ENCODE results near the gene TMEM236. TPM values are rescaled to one million over a fixed set of nuclear protein-coding genes. Genes with fewer than 3 reads are reported as not detected.

The TMEM236 gene
- polyA plus RNA-seq, 2 donors = 0.01 to 0.08 TPM

DNA sequence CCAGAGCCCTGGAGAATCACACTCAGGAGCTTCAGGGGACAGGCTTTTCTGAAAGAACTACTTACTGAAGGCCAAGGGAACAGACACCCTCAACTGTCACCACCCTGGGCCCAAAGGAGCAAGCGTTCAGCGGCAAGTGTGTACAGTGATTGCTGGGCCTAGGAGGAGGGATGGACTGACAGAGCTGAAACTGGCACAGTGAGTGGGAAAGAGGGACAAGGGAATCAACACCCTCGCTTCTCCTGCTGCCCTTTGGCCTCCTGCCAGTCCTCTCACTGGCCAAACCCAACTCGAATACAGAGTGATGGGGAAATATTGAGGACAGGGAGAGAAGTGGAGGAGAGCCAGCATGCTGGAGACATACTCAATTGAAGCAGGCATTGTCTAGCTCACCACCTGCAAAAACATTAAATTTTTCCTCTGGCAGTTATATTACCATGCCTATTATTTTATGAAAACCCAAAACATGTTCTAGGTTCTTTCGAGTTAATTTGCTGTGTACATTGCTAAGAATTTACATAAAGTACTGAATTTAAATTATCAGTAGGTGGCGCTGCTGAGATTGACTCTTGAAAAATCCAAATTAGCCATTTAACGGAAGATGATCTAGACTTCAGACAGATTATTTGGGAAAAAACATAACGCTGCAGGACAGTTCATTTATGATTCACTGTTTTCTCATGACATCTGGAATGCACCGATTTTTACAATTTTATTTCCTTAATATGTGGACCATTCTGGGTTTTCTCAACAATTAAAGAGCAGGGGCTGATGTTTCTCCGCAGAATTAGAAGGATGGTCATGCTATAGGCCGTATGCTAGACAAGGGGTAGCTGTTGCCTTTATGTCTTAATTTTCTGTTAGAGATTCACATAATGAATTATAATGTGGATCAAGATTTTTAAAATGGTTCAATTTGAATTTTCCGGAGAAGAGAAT lies 14.7 kb upstream of the TMEM236 start:
- no peaks in the 10 kb centered on the region for H3K36me3 ChIP-seq (ENCODE audit: control insufficient read depth in 2 of 2, insufficient read depth in 2 of 2, low read length in 1 of 2)
- WGBS, 2 donors = 46 to 47% methylated on average over 12 of the region's 12 CpGs
- H3K4me1 ChIP-seq (ENCODE audit: control insufficient read depth in 2 of 2, insufficient read depth in 2 of 2, low read length in 1 of 2) = no peaks in the 10 kb centered on the region
- no peak overlapping the region for H3K4me3 ChIP-seq (ENCODE audit: low read depth in 1 of 2, low read length in 2 of 2)
- H3K9me3 ChIP-seq (ENCODE audit: control insufficient read depth in 2 of 2, insufficient read depth in 1 of 2, low read depth in 1 of 2, low read length in 1 of 2) = no peaks in the 10 kb centered on the region
- no peak overlapping the region for H3K27ac ChIP-seq (ENCODE audit: low read depth in 2 of 2, low read length in 1 of 2)
- H3K27me3 ChIP-seq (ENCODE audit: control insufficient read depth in 1 of 2, insufficient read depth in 2 of 2, low read length in 2 of 2) = no peaks in the 10 kb centered on the region

DNA sequence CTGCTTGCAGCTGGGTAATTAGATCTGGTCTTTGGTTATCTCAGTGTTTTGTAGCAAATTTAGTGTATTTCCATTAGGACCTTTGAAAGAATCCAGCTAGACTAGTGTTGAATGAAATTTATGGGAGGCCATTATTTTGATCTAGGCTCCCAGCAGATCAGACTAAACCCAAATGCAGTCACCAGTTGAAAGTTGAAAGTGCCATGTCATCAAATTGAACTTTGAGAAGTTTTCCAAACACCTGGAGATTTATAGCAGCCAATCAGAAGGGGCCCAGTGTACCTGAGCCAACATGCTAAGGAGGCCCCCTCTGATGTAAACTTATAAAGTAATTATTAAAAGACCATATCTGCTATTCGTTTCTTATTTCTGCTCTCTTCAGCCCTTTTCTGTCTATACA lies 11.3 kb upstream of the TMEM236 start:
- Histone ChIP-seq H3K27ac (ENCODE audit: low read depth in 2 of 2, low read length in 1 of 2) (no peak overlapping the region), H3K9me3 (ENCODE audit: control insufficient read depth in 2 of 2, insufficient read depth in 1 of 2, low read depth in 1 of 2, low read length in 1 of 2) (no peaks in the 10 kb centered on the region), H3K4me1 (ENCODE audit: control insufficient read depth in 2 of 2, insufficient read depth in 2 of 2, low read length in 1 of 2) (no peaks in the 10 kb centered on the region), H3K27me3 (ENCODE audit: control insufficient read depth in 1 of 2, insufficient read depth in 2 of 2, low read length in 2 of 2) (no peaks in the 10 kb centered on the region), H3K4me3 (ENCODE audit: low read depth in 1 of 2, low read length in 2 of 2) (no peak overlapping the region), H3K36me3 (ENCODE audit: control insufficient read depth in 2 of 2, insufficient read depth in 2 of 2, low read length in 1 of 2) (no peaks in the 10 kb centered on the region)
- 87 to 91% methylated on average over 1 of the region's 1 CpG for WGBS, 2 donors

DNA sequence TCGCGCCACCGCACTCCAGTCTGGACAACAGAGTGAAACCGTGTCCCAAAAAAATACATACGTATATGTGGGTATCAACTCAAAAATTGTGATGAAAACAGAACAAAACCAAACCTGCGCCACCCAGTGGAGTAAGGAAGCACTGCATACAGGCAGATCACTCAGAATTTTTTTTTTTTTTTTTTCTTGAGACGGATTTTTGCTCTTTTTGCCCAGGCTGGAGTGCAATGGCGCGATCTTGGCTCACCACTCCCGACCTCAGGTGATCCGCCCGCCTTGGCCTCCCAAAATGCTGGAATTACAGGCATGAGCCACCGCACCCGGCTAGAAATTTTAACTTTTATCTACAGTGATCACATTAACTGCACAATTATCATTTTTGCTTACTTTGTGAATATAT lies 9.1 kb upstream of the TMEM236 start:
- 25 to 28% methylated on average over 14 of the region's 14 CpGs for WGBS, 2 donors
- Histone ChIP-seq H3K27me3 (ENCODE audit: control insufficient read depth in 1 of 2, insufficient read depth in 2 of 2, low read length in 2 of 2) (no peaks in the 10 kb centered on the region), H3K36me3 (ENCODE audit: control insufficient read depth in 2 of 2, insufficient read depth in 2 of 2, low read length in 1 of 2) (no peaks in the 10 kb centered on the region), H3K27ac (ENCODE audit: low read depth in 2 of 2, low read length in 1 of 2) (no peak overlapping the region), H3K9me3 (ENCODE audit: control insufficient read depth in 2 of 2, insufficient read depth in 1 of 2, low read depth in 1 of 2, low read length in 1 of 2) (no peaks in the 10 kb centered on the region), H3K4me3 (ENCODE audit: low read depth in 1 of 2, low read length in 2 of 2) (no peak overlapping the region), H3K4me1 (ENCODE audit: control insufficient read depth in 2 of 2, insufficient read depth in 2 of 2, low read length in 1 of 2) (no peaks in the 10 kb centered on the region)

DNA sequence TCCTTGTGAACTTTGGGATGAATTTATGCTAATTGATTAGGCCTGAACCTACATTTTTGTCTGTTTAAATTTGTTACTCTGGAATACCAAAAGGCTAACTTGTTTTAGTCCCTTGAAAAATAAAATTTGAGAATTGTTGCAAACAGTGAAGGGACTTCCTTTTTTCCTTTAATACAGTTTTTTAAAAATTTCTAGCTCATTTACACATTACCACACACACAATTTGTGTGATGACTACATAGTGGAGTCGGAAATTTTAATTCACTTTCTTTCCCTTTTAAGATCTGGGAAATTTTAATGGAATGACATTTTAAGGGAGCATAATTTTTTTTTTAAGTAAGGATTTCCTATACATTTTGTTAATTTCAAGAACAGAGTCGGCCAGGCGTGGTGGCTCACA lies 8.6 kb upstream of the TMEM236 start:
- Histone ChIP-seq H3K4me1 (ENCODE audit: control insufficient read depth in 2 of 2, insufficient read depth in 2 of 2, low read length in 1 of 2) (no peaks in the 10 kb centered on the region), H3K9me3 (ENCODE audit: control insufficient read depth in 2 of 2, insufficient read depth in 1 of 2, low read depth in 1 of 2, low read length in 1 of 2) (no peaks in the 10 kb centered on the region), H3K36me3 (ENCODE audit: control insufficient read depth in 2 of 2, insufficient read depth in 2 of 2, low read length in 1 of 2) (no peaks in the 10 kb centered on the region), H3K4me3 (ENCODE audit: low read depth in 1 of 2, low read length in 2 of 2) (no peak overlapping the region), H3K27me3 (ENCODE audit: control insufficient read depth in 1 of 2, insufficient read depth in 2 of 2, low read length in 2 of 2) (no peaks in the 10 kb centered on the region), H3K27ac (ENCODE audit: low read depth in 2 of 2, low read length in 1 of 2) (no peak overlapping the region)
- WGBS, 2 donors = 95% methylated on average over 3 of the region's 3 CpGs

DNA sequence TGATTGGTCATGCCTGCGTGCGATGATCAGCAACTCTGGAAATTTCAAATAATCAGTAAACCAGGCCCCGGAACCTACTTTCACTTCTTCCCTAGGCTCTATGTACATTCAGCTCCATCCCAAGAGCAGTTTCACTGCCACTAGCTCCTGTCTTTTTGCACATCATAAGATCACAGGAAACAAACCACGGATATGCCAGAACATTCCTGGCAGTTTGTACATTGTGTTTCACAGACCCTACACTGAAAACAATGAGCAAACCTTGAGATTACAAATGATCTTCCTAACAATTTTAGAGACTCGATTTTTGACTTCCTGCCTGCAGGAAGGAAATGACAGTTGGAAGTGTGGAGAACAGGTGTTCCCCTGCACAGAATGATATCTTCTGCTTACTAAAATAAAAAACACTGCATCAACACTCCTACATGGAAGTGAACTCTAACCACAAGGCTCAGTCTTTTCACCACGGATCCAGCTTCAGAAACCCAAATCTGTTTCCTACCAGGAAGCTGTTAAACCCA lies 7.6 kb upstream of the TMEM236 start:
- Histone ChIP-seq H3K4me1 (ENCODE audit: control insufficient read depth in 2 of 2, insufficient read depth in 2 of 2, low read length in 1 of 2) (no peaks in the 10 kb centered on the region), H3K4me3 (ENCODE audit: low read depth in 1 of 2, low read length in 2 of 2) (no peak overlapping the region), H3K27ac (ENCODE audit: low read depth in 2 of 2, low read length in 1 of 2) (no peak overlapping the region), H3K9me3 (ENCODE audit: control insufficient read depth in 2 of 2, insufficient read depth in 1 of 2, low read depth in 1 of 2, low read length in 1 of 2) (no peaks in the 10 kb centered on the region), H3K36me3 (ENCODE audit: control insufficient read depth in 2 of 2, insufficient read depth in 2 of 2, low read length in 1 of 2) (no peaks in the 10 kb centered on the region), H3K27me3 (ENCODE audit: control insufficient read depth in 1 of 2, insufficient read depth in 2 of 2, low read length in 2 of 2) (no peaks in the 10 kb centered on the region)
- 57 to 65% methylated on average over 6 of the region's 6 CpGs for WGBS, 2 donors

DNA sequence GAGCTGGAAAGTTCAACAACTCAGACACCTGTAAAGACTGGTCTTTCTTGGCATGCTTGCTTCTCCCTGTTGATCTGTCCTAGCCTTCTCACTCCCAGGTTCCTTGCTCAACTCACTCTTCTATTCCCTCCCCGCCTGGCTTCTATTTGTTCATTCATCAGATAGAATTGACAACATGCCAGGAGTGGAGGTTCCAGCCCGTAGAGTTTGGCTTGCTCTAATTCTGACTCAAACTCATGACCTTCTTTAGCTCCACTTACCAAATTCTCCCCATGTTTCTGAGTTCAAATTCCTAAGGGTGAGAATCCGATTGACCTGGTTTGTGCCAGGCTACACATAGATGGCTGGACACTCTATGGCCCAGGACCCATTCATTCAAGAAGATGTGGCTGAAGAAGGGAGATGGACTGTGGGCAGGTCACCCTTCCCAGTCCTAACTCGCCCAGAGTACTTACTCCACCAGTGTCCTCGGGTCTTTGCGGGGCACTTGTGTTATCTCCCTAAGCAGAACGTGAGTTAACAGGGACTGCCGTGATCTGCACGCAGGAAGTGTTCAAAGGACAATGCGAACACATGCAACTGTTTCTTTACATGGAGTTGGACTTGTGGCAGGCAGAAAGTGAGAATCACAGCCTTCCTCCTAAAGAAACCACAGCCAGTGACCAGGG lies 4.0 kb upstream of the TMEM236 start:
- no peak overlapping the region for H3K4me3 ChIP-seq (ENCODE audit: low read depth in 1 of 2, low read length in 2 of 2)
- H3K9me3 ChIP-seq (ENCODE audit: control insufficient read depth in 2 of 2, insufficient read depth in 1 of 2, low read depth in 1 of 2, low read length in 1 of 2) = no peaks in the 10 kb centered on the region
- WGBS, 2 donors = 79 to 84% methylated on average over 10 of the region's 10 CpGs
- H3K4me1 ChIP-seq (ENCODE audit: control insufficient read depth in 2 of 2, insufficient read depth in 2 of 2, low read length in 1 of 2) = no peaks in the 10 kb centered on the region
- no peak overlapping the region for H3K27ac ChIP-seq (ENCODE audit: low read depth in 2 of 2, low read length in 1 of 2)
- no peaks in the 10 kb centered on the region for H3K36me3 ChIP-seq (ENCODE audit: control insufficient read depth in 2 of 2, insufficient read depth in 2 of 2, low read length in 1 of 2)
- no peaks in the 10 kb centered on the region for H3K27me3 ChIP-seq (ENCODE audit: control insufficient read depth in 1 of 2, insufficient read depth in 2 of 2, low read length in 2 of 2)

DNA sequence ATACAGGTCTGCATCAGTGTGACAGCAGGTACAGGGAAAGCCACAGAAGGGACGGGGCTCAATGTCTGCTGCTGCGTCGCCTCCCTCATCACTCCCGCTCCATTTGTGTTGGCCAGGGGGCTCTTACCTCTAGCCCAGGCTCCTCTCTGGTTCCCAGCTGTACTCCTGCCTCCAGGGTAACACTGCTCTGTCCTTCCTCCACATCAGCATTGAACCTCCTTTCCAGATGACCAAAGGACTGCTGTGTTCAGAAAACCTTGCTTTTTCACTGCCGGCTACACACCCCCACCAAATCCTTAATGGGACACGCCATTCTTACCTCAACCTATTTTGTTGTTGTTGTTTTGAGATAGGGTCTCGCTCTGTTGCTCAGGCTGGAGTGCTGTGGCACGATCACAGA lies 2.1 kb upstream of the TMEM236 start:
- H3K36me3 ChIP-seq (ENCODE audit: control insufficient read depth in 2 of 2, insufficient read depth in 2 of 2, low read length in 1 of 2) = no peaks in the 10 kb centered on the region
- H3K9me3 ChIP-seq (ENCODE audit: control insufficient read depth in 2 of 2, insufficient read depth in 1 of 2, low read depth in 1 of 2, low read length in 1 of 2) = no peaks in the 10 kb centered on the region
- H3K4me1 ChIP-seq (ENCODE audit: control insufficient read depth in 2 of 2, insufficient read depth in 2 of 2, low read length in 1 of 2) = no peaks in the 10 kb centered on the region
- H3K4me3 ChIP-seq (ENCODE audit: low read depth in 1 of 2, low read length in 2 of 2) = no peak overlapping the region
- H3K27ac ChIP-seq (ENCODE audit: low read depth in 2 of 2, low read length in 1 of 2) = no peak overlapping the region
- WGBS, 2 donors = 93 to 95% methylated on average over 8 of the region's 8 CpGs
- no peaks in the 10 kb centered on the region for H3K27me3 ChIP-seq (ENCODE audit: control insufficient read depth in 1 of 2, insufficient read depth in 2 of 2, low read length in 2 of 2)

DNA sequence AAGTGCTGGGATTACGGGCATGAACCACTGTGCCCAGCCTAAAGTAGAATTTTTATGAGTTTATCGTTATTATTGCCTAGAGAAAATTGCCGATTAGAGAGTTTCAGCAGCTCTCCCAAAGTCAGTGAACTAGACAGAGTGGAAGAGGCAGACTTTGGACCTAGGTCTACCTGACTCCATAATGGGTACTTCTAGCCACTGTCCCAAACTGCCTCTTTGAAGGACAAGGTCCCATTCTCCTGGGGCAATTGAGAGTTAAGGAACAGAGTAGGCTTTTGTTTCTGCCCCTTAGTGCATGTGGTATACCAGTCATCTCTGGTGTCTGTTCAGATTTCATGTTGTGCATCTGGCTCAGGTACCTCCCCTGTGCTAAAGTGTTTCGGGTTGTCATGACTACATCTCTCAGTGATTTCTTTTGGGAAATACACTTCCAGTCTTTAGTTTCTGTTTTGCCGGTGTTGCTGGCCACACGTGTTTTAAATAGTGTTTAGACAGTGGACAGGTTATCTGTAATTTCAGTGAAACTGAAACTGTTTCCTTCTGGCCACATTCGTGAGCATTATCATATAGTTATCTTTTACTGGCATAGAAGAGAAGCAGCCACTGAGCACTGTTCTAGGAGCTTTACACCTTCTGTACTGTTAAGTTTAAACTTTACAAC lies 4.7 kb downstream of the TMEM236 start:
- WGBS, 2 donors = 55 to 57% methylated on average over 7 of the region's 7 CpGs
- Histone ChIP-seq H3K36me3 (ENCODE audit: control insufficient read depth in 2 of 2, insufficient read depth in 2 of 2, low read length in 1 of 2) (no peaks in the 10 kb centered on the region), H3K4me3 (ENCODE audit: low read depth in 1 of 2, low read length in 2 of 2) (no peak overlapping the region), H3K4me1 (ENCODE audit: control insufficient read depth in 2 of 2, insufficient read depth in 2 of 2, low read length in 1 of 2) (no peaks in the 10 kb centered on the region), H3K27ac (ENCODE audit: low read depth in 2 of 2, low read length in 1 of 2) (no peak overlapping the region), H3K9me3 (ENCODE audit: control insufficient read depth in 2 of 2, insufficient read depth in 1 of 2, low read depth in 1 of 2, low read length in 1 of 2) (no peaks in the 10 kb centered on the region), H3K27me3 (ENCODE audit: control insufficient read depth in 1 of 2, insufficient read depth in 2 of 2, low read length in 2 of 2) (no peaks in the 10 kb centered on the region)

DNA sequence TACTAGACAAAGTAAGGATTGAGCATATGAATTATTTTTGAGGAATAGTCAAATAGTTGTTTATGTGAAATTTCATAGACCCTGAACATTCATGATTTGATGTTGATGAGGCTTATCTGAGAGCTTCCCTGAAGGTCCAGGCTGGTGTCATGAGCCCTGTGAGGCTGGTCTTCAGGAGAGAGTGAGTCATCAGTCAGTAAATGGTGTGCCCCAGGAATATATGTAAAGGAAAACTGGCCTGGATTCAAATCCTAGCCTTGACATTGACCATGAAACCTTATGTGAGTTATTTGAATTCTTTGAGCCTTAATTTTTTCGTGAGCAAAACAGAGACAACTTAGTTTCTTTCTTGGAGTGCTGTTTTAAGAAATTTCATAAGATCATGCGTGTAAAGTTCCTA lies 6.2 kb downstream of the TMEM236 start:
- 82 to 85% methylated on average over 2 of the region's 2 CpGs for WGBS, 2 donors
- Histone ChIP-seq H3K36me3 (ENCODE audit: control insufficient read depth in 2 of 2, insufficient read depth in 2 of 2, low read length in 1 of 2) (no peaks in the 10 kb centered on the region), H3K27ac (ENCODE audit: low read depth in 2 of 2, low read length in 1 of 2) (no peak overlapping the region), H3K4me1 (ENCODE audit: control insufficient read depth in 2 of 2, insufficient read depth in 2 of 2, low read length in 1 of 2) (no peaks in the 10 kb centered on the region), H3K4me3 (ENCODE audit: low read depth in 1 of 2, low read length in 2 of 2) (no peak overlapping the region), H3K9me3 (ENCODE audit: control insufficient read depth in 2 of 2, insufficient read depth in 1 of 2, low read depth in 1 of 2, low read length in 1 of 2) (peaks cover 0 to 2% of the 10 kb centered on the region in 2 donors), H3K27me3 (ENCODE audit: control insufficient read depth in 1 of 2, insufficient read depth in 2 of 2, low read length in 2 of 2) (no peaks in the 10 kb centered on the region)

Data from esophagus (tissue), 2 donors.